OCI-LY7 (cell line): ENCODE data around the gene HMGXB4. TPM values are rescaled to one million over a fixed set of nuclear protein-coding genes. Genes with fewer than 3 reads are reported as not detected.
"Not testable (repeated sequence)": the region's sequence is repeated elsewhere in the genome, so short reads cannot be mapped to it uniquely, and the experiment has no call there.

Source experiments
- BruUV-seq: library from RNA; stranded (reverse); fragments of 400-500 nt; replicated peaks from 2 replicates; lab custom pipeline; 2021; lab: Mats Ljungman, UMichigan
- CTCF ChIA-PET: fragments of 300-600 bp; sonication (Branson Sonifier 250); formaldehyde crosslinking; loops from one replicate; lab custom pipeline; 2022; ENCODE audit warnings: antibody characterized with exemption; ENCODE audit not compliant: unreplicated experiment; lab: Charles Lee
- POLR2A ChIA-PET: fragments of 300-600 bp; sonication (Branson Sonifier 250); formaldehyde crosslinking; loops from one replicate; lab custom pipeline; 2022; ENCODE audit warnings: antibody characterized with exemption; lab: Charles Lee
- DNase-seq: peaks from one replicate; pipeline ENCODE4 v3.0.0-alpha.2; 2015; ENCODE audit warnings: low spot score
- H2AFZ ChIP-seq: fragments of 200-600 bp; sonication (generic), shearing (Covaris generic); 2 replicates; pipeline ENCODE4 v1.6.1; 2014; ENCODE audit warnings: mild to moderate bottlenecking, antibody characterized with exemption, low read length, moderate library complexity
- H3K27ac ChIP-seq: fragments of 200-600 bp; sonication (generic); 2 replicates; pipeline ENCODE4 v1.5.1; 2014; ENCODE audit warnings: mixed run types, low read depth, mild to moderate bottlenecking, moderate library complexity, low read length, inconsistent platforms; ENCODE audit not compliant: poor library complexity, severe bottlenecking
- H3K36me3 ChIP-seq: fragments of 200-600 bp; sonication (generic); 2 replicates; pipeline ENCODE4 v1.6.1; 2014; ENCODE audit warnings: mild to moderate bottlenecking, antibody characterized with exemption, low read length, moderate library complexity, mixed read lengths; ENCODE audit not compliant: insufficient read depth
- H3K4me1 ChIP-seq: fragments of 200-600 bp; sonication (generic); 2 replicates; pipeline ENCODE4 v1.5.1; 2014; ENCODE audit warnings: mild to moderate bottlenecking, low read length; ENCODE audit not compliant: insufficient read depth, poor library complexity, severe bottlenecking
- H3K4me2 ChIP-seq: fragments of 200-600 bp; sonication (generic); 2 replicates; pipeline ENCODE4 v1.6.1; 2014; ENCODE audit warnings: mild to moderate bottlenecking, low read length
- H3K4me3 ChIP-seq: fragments of 200-600 bp; sonication (generic); 2 replicates; pipeline ENCODE4 v1.5.1; 2014; ENCODE audit warnings: mild to moderate bottlenecking, low read depth, low read length; ENCODE audit not compliant: poor library complexity, severe bottlenecking
- H3K79me2 ChIP-seq: fragments of 200-600 bp; sonication (generic); 2 replicates; pipeline ENCODE4 v1.6.1; 2016; ENCODE audit warnings: low read depth, mild to moderate bottlenecking, low read length, moderate library complexity, mixed read lengths; ENCODE audit not compliant: insufficient read depth
- H3K9me2 ChIP-seq: fragments of 200-600 bp; sonication (generic); 2 replicates; pipeline ENCODE4 v1.6.1; 2016; ENCODE audit warnings: mild to moderate bottlenecking, low read length, mixed read lengths; ENCODE audit not compliant: insufficient read depth
- H3K9me3 ChIP-seq: fragments of 200-600 bp; sonication (generic); 2 replicates; pipeline ENCODE4 v1.6.1; 2014; ENCODE audit warnings: mild to moderate bottlenecking, mixed run types, low read length, mixed read lengths
- H4K20me1 ChIP-seq: fragments of 200-600 bp; sonication (generic); 2 replicates; pipeline ENCODE4 v1.6.1; 2014; ENCODE audit warnings: mild to moderate bottlenecking, antibody characterized with exemption, low read length, moderate library complexity, mixed read lengths; ENCODE audit not compliant: insufficient read depth
- CTCF ChIP-seq: fragments of 200-600 bp; sonication (generic); conservative IDR thresholded peaks from 2 replicates; pipeline ENCODE4 v1.5.1; 2014; ENCODE audit warnings: mild to moderate bottlenecking, antibody characterized with exemption, low read length, moderate library complexity, mixed read lengths
- EZH2phosphoT487 ChIP-seq: fragments of 200-600 bp; sonication (generic); IDR thresholded peaks from 2 replicates; pipeline ENCODE4 v1.6.1; 2018; ENCODE audit warnings: low read depth, borderline replicate concordance, mild to moderate bottlenecking, mixed run types, antibody characterized with exemption, low read length, moderate library complexity, mixed read lengths
- intact Hi-C: fragments of 100-400 bp; cut with micrococcal nuclease; formaldehyde crosslinking; loops from one replicate; pipeline ENCODE4 v1.10.0; 2022; ENCODE audit not compliant: unreplicated experiment
- total RNA-seq, 2 experiments: library from RNA; depleted of rRNA in 1 of 2; stranded (reverse); fragments of >200 nt in 1 of 2; shearing (Covaris generic) in 1 of 2; gene quantifications; 2 replicates each; pipeline ENCODE4 v1.2.3, GENCODE V29; 2014 to 2022

HMGXB4 gene
- total RNA-seq, 2 experiments from 2014 or later = 25.2 to 46.9 TPM

GRCh38 chr22:35231585-35232084 lies 25.7 kb upstream of the HMGXB4 start:
- TF ChIP-seq EZH2phosphoT487 = no peak
- peak; percentile 99 for TF ChIP-seq CTCF
- Histone ChIP-seq H3K4me3 (no peak overlapping the region), H3K27ac (no peak overlapping the region), H3K36me3 (no peaks in the 10 kb centered on the region), H3K9me3 (no peaks in the 10 kb centered on the region), H2AFZ (peak overlapping the region; percentile 87; the same call in 1 of the 2 replicates), H3K4me2 (peak overlapping the region; percentile 39; the same call in 1 of the 2 replicates), H3K4me1 (peaks cover 3% of the 10 kb centered on the region), H3K79me2 (no peaks in the 10 kb centered on the region), H4K20me1 (no peaks in the 10 kb centered on the region), H3K9me2 (no peaks in the 10 kb centered on the region)
- CTCF ChIA-PET = interaction anchor here (1.0 to 1.1 kb wide), 2 partner anchors 8 to 255 kb away, joined by 3 read pairs; no protein-coding TSS in a partner anchor
- intact Hi-C loops = loop anchor here (1.0 to 2.0 kb wide), 2 partner anchors 77 to 81 kb away; no protein-coding TSS in a partner anchor
- DNase-seq = peak; percentile 83
- POLR2A ChIA-PET = interaction anchor here (0.6 kb wide), 1 partner anchor 1018 kb away, joined by 3 read pairs; no protein-coding TSS in a partner anchor
- no TSS peak for BruUV-seq

- H3K4me2 ChIP-seq, H3K4me1 ChIP-seq, intact Hi-C loops, DNase-seq, H2AFZ ChIP-seq, BruUV-seq, H3K9me3 ChIP-seq, H3K79me2 ChIP-seq, H3K27ac ChIP-seq, H3K4me3 ChIP-seq, CTCF ChIA-PET, H3K9me2 ChIP-seq, H3K36me3 ChIP-seq, H4K20me1 ChIP-seq: not testable (repeated sequence)
- POLR2A ChIA-PET = interaction anchor here (0.9 kb wide), 1 partner anchor 19 kb away, joined by 3 read pairs; no protein-coding TSS in a partner anchor
These were observed 18.5 kb upstream of the HMGXB4 start for GRCh38 chr22:35238749-35239148.

GRCh38 chr22:35244507-35244906 lies 12.8 kb upstream of the HMGXB4 start:
- H3K79me2 ChIP-seq, H3K4me1 ChIP-seq, H3K36me3 ChIP-seq, H3K27ac ChIP-seq, H3K9me3 ChIP-seq, CTCF ChIA-PET, intact Hi-C loops, H4K20me1 ChIP-seq, H2AFZ ChIP-seq, H3K4me3 ChIP-seq, H3K4me2 ChIP-seq, BruUV-seq, POLR2A ChIA-PET, DNase-seq, H3K9me2 ChIP-seq: not testable (repeated sequence)
